Hepatocyte (in vitro differentiated cells): ENCODE measurements around the gene DDR1. TPM values are rescaled to one million over a fixed set of nuclear protein-coding genes. Genes with fewer than 3 reads are reported as not detected.

ENCODE experiments used
- DNase-seq: peaks from one replicate; pipeline ENCODE4 v3.0.0-alpha.2; 2016; ENCODE audit warnings: low spot score
- H2AFZ ChIP-seq: fragments of 200-600 bp; sonication (generic); 2 replicates; pipeline ENCODE4 v1.6.0; 2016; ENCODE audit warnings: antibody characterized with exemption, mild to moderate bottlenecking
- H3K27ac ChIP-seq: fragments of 200-600 bp; sonication (generic); 2 replicates; pipeline ENCODE4 v1.5.1; 2016; ENCODE audit warnings: mild to moderate bottlenecking
- H3K27me3 ChIP-seq: fragments of 200-600 bp; sonication (generic); 2 replicates; pipeline ENCODE4 v1.6.1; 2016
- H3K36me3 ChIP-seq: fragments of 200-600 bp; sonication (generic); replicated peaks from 2 replicates; pipeline ENCODE4 v1.5.1; 2016; ENCODE audit warnings: low read depth; ENCODE audit not compliant: insufficient read depth
- H3K4me1 ChIP-seq: fragments of 200-600 bp; sonication (generic); 2 replicates; pipeline ENCODE4 v1.5.1; 2016; ENCODE audit warnings: mild to moderate bottlenecking, moderate library complexity; ENCODE audit not compliant: insufficient read depth
- H3K4me2 ChIP-seq: fragments of 200-600 bp; sonication (generic); 2 replicates; pipeline ENCODE4 v1.6.0; 2016
- H3K4me3 ChIP-seq: fragments of 200-600 bp; sonication (generic); 2 replicates; pipeline ENCODE4 v1.5.1; 2016; ENCODE audit warnings: mild to moderate bottlenecking
- H3K79me2 ChIP-seq: fragments of 200-600 bp; sonication (generic); 2 replicates; pipeline ENCODE4 v1.6.0; 2017; ENCODE audit warnings: mild to moderate bottlenecking
- H3K9me2 ChIP-seq: fragments of 200-600 bp; sonication (generic); replicated peaks from 2 replicates; pipeline ENCODE4 v1.6.0; 2017; ENCODE audit warnings: mild to moderate bottlenecking; ENCODE audit not compliant: insufficient read depth
- H3K9me3 ChIP-seq: fragments of 200-600 bp; sonication (generic); 2 replicates; pipeline ENCODE4 v1.5.1; 2016; ENCODE audit warnings: low read depth, mild to moderate bottlenecking
- H4K20me1 ChIP-seq: fragments of 200-600 bp; sonication (generic); 2 replicates; pipeline ENCODE4 v1.6.0; 2016; ENCODE audit warnings: mild to moderate bottlenecking; ENCODE audit not compliant: insufficient read depth, poor library complexity, severe bottlenecking
- EZH2 ChIP-seq: fragments of 200-600 bp; sonication (generic); IDR thresholded peaks from 2 replicates; pipeline ENCODE4 v1.6.1; 2016; ENCODE audit warnings: antibody characterized with exemption, mild to moderate bottlenecking, borderline replicate concordance
- EZH2phosphoT487 ChIP-seq: fragments of 200-600 bp; sonication (generic); IDR thresholded peaks from one replicate; pipeline ENCODE4 v1.6.1; 2018; ENCODE audit warnings: antibody characterized with exemption, mild to moderate bottlenecking, low read depth, moderate library complexity; ENCODE audit not compliant: unreplicated experiment, severe bottlenecking
- WGBS: methylation state at CpG from one replicate; pipeline ENCODE4 v1.1.6; 2016; ENCODE audit warnings: low lambda C conversion rate; ENCODE audit errors: missing lambda C conversion rate; 5-methylcytosine and 5-hydroxymethylcytosine counted together
- microRNA-seq: library from miRNA; unstranded; fragments of <30 nt; microRNA quantifications from one replicate; pipeline ENCODE4, GENCODE V29; 2017
- polyA plus RNA-seq: library from polyadenylated mRNA; unstranded; fragments of >200 nt; fragmentation: Nextera tagmentation; extraction: Ambion mirVana; gene quantifications from 2 replicates; pipeline ENCODE4 v1.2.1, GENCODE V29; 2016
- small RNA-seq: library from RNA; depleted of rRNA; stranded (forward); fragments of <200 nt; gene quantifications from one replicate; pipeline ENCODE3, GENCODE V24; 2014
- total RNA-seq: library from RNA; depleted of rRNA; stranded (reverse); fragments of >200 nt; gene quantifications from 2 replicates; pipeline ENCODE4 v1.2.3, GENCODE V29; 2014
- TF ChIP-seq, protein P1 (sequence below): fragments of 200-600 bp; sonication (generic); IDR thresholded peaks from 2 replicates; pipeline ENCODE4 v1.5.1; 2016; ENCODE audit warnings: antibody characterized with exemption, mild to moderate bottlenecking; ENCODE audit not compliant: poor library complexity

The DDR1 gene
- total and polyA plus RNA-seq, 2 experiments from 2014 or later = 94.4 TPM

DNA sequence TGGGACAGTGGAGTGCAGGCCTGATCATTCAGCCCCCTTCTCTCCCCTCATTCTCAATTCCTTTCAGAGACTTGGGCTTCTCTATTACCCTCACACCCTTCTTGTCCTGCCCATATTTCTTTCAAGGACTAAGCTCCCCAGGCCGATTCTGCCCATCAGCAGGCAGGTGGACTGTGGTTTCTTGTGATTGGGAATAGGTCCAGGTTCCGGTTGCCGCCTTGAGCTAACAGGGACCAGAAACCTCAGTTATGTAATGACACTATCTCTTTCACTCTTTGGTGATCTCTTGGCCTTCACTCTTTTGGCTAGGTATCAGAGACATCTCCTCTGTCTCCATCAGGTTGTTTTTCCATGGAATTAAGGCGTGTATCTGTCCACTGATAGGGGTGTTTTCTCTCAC is 62.9 kb downstream of the DDR1 start:
- Histone ChIP-seq H3K4me3 (no peak overlapping the region), H3K4me2 (no peak overlapping the region), H3K27ac (no peak overlapping the region), H3K9me3 (no peaks in the 10 kb centered on the region), H3K27me3 (peaks cover 2% of the 10 kb centered on the region), H3K36me3 (no peaks in the 10 kb centered on the region), H3K79me2 (no peaks in the 10 kb centered on the region), H4K20me1 (no peaks in the 10 kb centered on the region), H3K9me2 (no peaks in the 10 kb centered on the region), H3K4me1 (peaks cover 3% of the 10 kb centered on the region), H2AFZ (no peak overlapping the region)
- WGBS = 85% methylated on average over 4 of the region's 4 CpGs
- TF ChIP-seq EZH2phosphoT487 = no peak
- no peak for TF ChIP-seq EZH2
- TF ChIP-seq, protein P1, sequence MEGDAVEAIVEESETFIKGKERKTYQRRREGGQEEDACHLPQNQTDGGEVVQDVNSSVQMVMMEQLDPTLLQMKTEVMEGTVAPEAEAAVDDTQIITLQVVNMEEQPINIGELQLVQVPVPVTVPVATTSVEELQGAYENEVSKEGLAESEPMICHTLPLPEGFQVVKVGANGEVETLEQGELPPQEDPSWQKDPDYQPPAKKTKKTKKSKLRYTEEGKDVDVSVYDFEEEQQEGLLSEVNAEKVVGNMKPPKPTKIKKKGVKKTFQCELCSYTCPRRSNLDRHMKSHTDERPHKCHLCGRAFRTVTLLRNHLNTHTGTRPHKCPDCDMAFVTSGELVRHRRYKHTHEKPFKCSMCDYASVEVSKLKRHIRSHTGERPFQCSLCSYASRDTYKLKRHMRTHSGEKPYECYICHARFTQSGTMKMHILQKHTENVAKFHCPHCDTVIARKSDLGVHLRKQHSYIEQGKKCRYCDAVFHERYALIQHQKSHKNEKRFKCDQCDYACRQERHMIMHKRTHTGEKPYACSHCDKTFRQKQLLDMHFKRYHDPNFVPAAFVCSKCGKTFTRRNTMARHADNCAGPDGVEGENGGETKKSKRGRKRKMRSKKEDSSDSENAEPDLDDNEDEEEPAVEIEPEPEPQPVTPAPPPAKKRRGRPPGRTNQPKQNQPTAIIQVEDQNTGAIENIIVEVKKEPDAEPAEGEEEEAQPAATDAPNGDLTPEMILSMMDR = no peak
- DNase-seq = no peak

DNA sequence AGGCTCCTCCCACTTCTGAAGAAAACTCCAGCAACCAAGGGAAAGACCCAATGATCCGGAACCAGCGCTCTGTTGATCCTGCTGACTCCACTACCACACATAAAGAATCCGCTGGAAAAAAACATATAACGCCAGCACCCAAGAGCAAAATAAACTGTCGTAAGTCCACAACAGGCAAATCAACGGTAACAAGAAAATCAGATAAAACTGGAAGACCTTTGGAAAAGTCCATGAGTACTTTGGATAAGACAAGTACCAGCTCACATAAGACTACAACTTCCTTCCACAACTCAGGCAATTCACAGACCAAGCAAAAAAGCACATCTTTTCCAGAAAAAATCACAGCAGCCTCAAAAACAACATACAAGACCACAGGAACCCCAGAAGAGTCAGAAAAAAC is 64.5 kb downstream of the DDR1 start:
- Histone ChIP-seq H2AFZ (no peak overlapping the region), H3K4me3 (no peak overlapping the region), H3K9me3 (no peaks in the 10 kb centered on the region), H3K27me3 (peaks cover 9% of the 10 kb centered on the region), H3K27ac (no peak overlapping the region), H4K20me1 (no peaks in the 10 kb centered on the region), H3K36me3 (no peaks in the 10 kb centered on the region), H3K79me2 (no peaks in the 10 kb centered on the region), H3K4me2 (no peak overlapping the region), H3K4me1 (no peaks in the 10 kb centered on the region), H3K9me2 (no peaks in the 10 kb centered on the region)
- DNase-seq = no peak
- WGBS = 92% methylated on average over 6 of the region's 6 CpGs
- no peak for TF ChIP-seq EZH2

Small RNA genes within 50 kb of the gene (microRNA-seq; reads per million reads assigned to microRNA genes)
- gene MIR4640 = 2.2 reads per million

Small RNA genes within 50 kb of the gene (small RNA-seq; reads per million reads assigned to genes)
- not detected for gene RF00019

Other genes with a start within 250 kb of the DDR1 start
- 8.7 and 21.3 TPM in 2 replicates for gene C6orf136, start 237.4 kb upstream of the DDR1 start, total RNA-seq
- 16.9 and 28.0 TPM in 2 replicates for gene C6orf136, start 237.4 kb upstream of the DDR1 start, polyA plus RNA-seq
- gene DHX16, start 211.5 kb upstream of the DDR1 start, total RNA-seq = 18.2 and 19.4 TPM in 2 replicates
- gene DHX16, start 211.5 kb upstream of the DDR1 start, polyA plus RNA-seq = 28.4 and 31.4 TPM in 2 replicates
- 12.0 and 13.2 TPM in 2 replicates for gene PPP1R18, start 197.9 kb upstream of the DDR1 start, total RNA-seq
- gene PPP1R18, start 197.9 kb upstream of the DDR1 start, polyA plus RNA-seq = 11.3 and 11.7 TPM in 2 replicates
- 7.2 and 7.8 TPM in 2 replicates for gene NRM, start 193.5 kb upstream of the DDR1 start, total RNA-seq
- gene NRM, start 193.5 kb upstream of the DDR1 start, polyA plus RNA-seq = 17.2 and 21.0 TPM in 2 replicates
- gene MDC1, start 167.2 kb upstream of the DDR1 start, total RNA-seq = 3.3 and 8.7 TPM in 2 replicates
- 9.8 and 9.9 TPM in 2 replicates for gene MDC1, start 167.2 kb upstream of the DDR1 start, polyA plus RNA-seq
- gene TUBB, start 164.2 kb upstream of the DDR1 start, total RNA-seq = 460 and 470 TPM in 2 replicates
- gene TUBB, start 164.2 kb upstream of the DDR1 start, polyA plus RNA-seq = 414 and 433 TPM in 2 replicates
- 93.5 and 103 TPM in 2 replicates for gene FLOT1, start 141.8 kb upstream of the DDR1 start, total RNA-seq
- gene FLOT1, start 141.8 kb upstream of the DDR1 start, polyA plus RNA-seq = 144 and 148 TPM in 2 replicates
- gene IER3, start 140.0 kb upstream of the DDR1 start, total RNA-seq = 173 and 193 TPM in 2 replicates
- 158 and 159 TPM in 2 replicates for gene IER3, start 140.0 kb upstream of the DDR1 start, polyA plus RNA-seq
- 15.2 and 26.0 TPM in 2 replicates for gene GTF2H4, start 23.7 kb downstream of the DDR1 start, total RNA-seq
- gene GTF2H4, start 23.7 kb downstream of the DDR1 start, polyA plus RNA-seq = 13.6 and 14.0 TPM in 2 replicates
- 23.1 and 36.9 TPM in 2 replicates for gene VARS2, start 29.7 kb downstream of the DDR1 start, total RNA-seq
- 20.8 and 21.6 TPM in 2 replicates for gene VARS2, start 29.7 kb downstream of the DDR1 start, polyA plus RNA-seq
- 1.1 TPM in 1 of 2 replicates, not detected in the other for gene SFTA2, start 47.7 kb downstream of the DDR1 start, total RNA-seq
- 8.8 and 9.5 TPM in 2 replicates for gene SFTA2, start 47.7 kb downstream of the DDR1 start, polyA plus RNA-seq
- 0.04 and 0.13 TPM in 2 replicates for gene MUCL3, start 56.5 kb downstream of the DDR1 start, total RNA-seq
- gene MUCL3, start 56.5 kb downstream of the DDR1 start, polyA plus RNA-seq = 0.11 and 0.34 TPM in 2 replicates
- not detected in 2 replicates for gene MUC21, start 99.2 kb downstream of the DDR1 start, total RNA-seq
- not detected in 2 replicates for gene MUC21, start 99.2 kb downstream of the DDR1 start, polyA plus RNA-seq
- 0.03 TPM in 1 of 2 replicates, not detected in the other for gene MUC22, start 126.0 kb downstream of the DDR1 start, total RNA-seq
- gene MUC22, start 126.0 kb downstream of the DDR1 start, polyA plus RNA-seq = not detected in 2 replicates
- gene C6orf15, start 228.1 kb downstream of the DDR1 start, total RNA-seq = not detected in 2 replicates
- gene C6orf15, start 228.1 kb downstream of the DDR1 start, polyA plus RNA-seq = not detected in 2 replicates
- gene PSORS1C1, start 230.3 kb downstream of the DDR1 start, total RNA-seq = 0.80 and 1.4 TPM in 2 replicates
- gene PSORS1C1, start 230.3 kb downstream of the DDR1 start, polyA plus RNA-seq = 3.9 and 4.6 TPM in 2 replicates
- gene CDSN, start 235.9 kb downstream of the DDR1 start, total RNA-seq = 0.20 TPM in 1 of 2 replicates, not detected in the other
- gene CDSN, start 235.9 kb downstream of the DDR1 start, polyA plus RNA-seq = not detected in 2 replicates